ENCODE data around the gene TNS1. TPM values are rescaled to one million over a fixed set of nuclear protein-coding genes. Genes with fewer than 3 reads are reported as not detected.

TNS1 gene
- total and polyA plus RNA-seq, 2 donors (not counting 1 experiment from before 2014, with no cell fraction given), result 0.10 to 0.86 TPM

DNA sequence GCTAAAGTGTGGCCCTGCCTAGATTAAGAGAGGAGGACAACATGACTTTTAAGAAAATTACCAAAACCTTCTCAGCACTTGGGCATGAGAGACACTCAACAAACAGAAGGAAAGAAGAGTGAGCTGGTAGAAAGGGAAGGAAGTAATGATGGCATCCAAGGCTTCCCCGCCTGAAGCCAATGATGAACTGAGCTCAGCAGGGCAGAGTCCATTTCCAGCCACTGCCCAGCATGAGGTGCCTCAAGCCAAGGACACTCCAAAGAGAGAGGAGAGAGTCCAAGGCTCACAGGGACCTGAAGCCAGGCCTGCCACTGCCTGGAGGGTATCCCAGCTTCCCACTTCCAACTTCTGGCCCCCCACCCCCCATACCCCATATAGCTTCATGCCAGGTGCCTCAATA, 9.5 kb upstream of the TNS1 start:
- WGBS (ENCODE audit: insufficient coverage), result 86% methylated on average over 1 of the region's 1 CpG
- Histone ChIP-seq H3K79me2 (ENCODE audit: control insufficient read depth, insufficient read depth, low read length) (no peaks in the 10 kb centered on the region), H3K9ac (ENCODE audit: low read length) (no peak overlapping the region), H3K9me3 (ENCODE audit: control extremely low read depth in 1 of 3, control insufficient read depth in 2 of 3, insufficient read depth in 1 of 3, low read length in 2 of 3) (peaks cover 0 to 5% (median 0%) of the 10 kb centered on the region in 3 donors), H2AFZ (ENCODE audit: insufficient read depth, low read depth, low read length, poor library complexity, severe bottlenecking) (no peak overlapping the region), H3K27me3 (replicated peaks in 1 of 4; ENCODE audit: control extremely low read depth in 1 of 4, control insufficient read depth in 3 of 4, insufficient read depth in 4 of 4, low read length in 3 of 4) (peaks cover 0 to 28% (median 16%) of the 10 kb centered on the region in 4 experiments), H4K20me1 (ENCODE audit: control insufficient read depth, insufficient read depth, low read length, poor library complexity, severe bottlenecking) (no peaks in the 10 kb centered on the region), H3K4me1 (ENCODE audit: control insufficient read depth in 2 of 2, insufficient read depth in 2 of 2, low read length in 2 of 2) (peaks cover 14 to 20% of the 10 kb centered on the region in 2 donors), H3K4me2 (replicated peaks; ENCODE audit: low read depth, low read length, poor library complexity, severe bottlenecking) (no peak overlapping the region), H3K36me3 (replicated peaks in 1 of 2; ENCODE audit: control extremely low read depth in 1 of 2, control insufficient read depth in 1 of 2, extremely low read depth in 1 of 2, insufficient read depth in 2 of 2, low read length in 1 of 2) (no peaks in the 10 kb centered on the region), H3K4me3 (ENCODE audit: control extremely low read depth in 1 of 5, extremely low read depth in 1 of 5, insufficient read depth in 1 of 5, low read depth in 2 of 5, low read length in 4 of 5) (no peak overlapping the region), H3K27ac (ENCODE audit: low read length in 2 of 2) (no peak overlapping the region)
- intact Hi-C loops (cut with micrococcal nuclease), result no loop called here
- Mint-ChIP-seq H3K4me1 (peaks cover 12% of the 10 kb centered on the region), H3K27ac (no peak overlapping the region), H3K27me3 (peaks cover 46% of the 10 kb centered on the region), H3K4me3 (no peak overlapping the region), H3K9me3 (ENCODE audit: insufficient read depth) (no peaks in the 10 kb centered on the region)
- ATAC-seq (ENCODE audit: low read depth) (no peak), DNase-seq (no peak)
- POLR2A ChIA-PET, result no interaction called here
- TF ChIP-seq EZH2 (IDR thresholded peaks at IDR 0.05; ENCODE audit: borderline replicate concordance, insufficient read depth, low read depth, low read length, poor library complexity, severe bottlenecking), result no peak
- TF ChIP-seq, protein P1, sequence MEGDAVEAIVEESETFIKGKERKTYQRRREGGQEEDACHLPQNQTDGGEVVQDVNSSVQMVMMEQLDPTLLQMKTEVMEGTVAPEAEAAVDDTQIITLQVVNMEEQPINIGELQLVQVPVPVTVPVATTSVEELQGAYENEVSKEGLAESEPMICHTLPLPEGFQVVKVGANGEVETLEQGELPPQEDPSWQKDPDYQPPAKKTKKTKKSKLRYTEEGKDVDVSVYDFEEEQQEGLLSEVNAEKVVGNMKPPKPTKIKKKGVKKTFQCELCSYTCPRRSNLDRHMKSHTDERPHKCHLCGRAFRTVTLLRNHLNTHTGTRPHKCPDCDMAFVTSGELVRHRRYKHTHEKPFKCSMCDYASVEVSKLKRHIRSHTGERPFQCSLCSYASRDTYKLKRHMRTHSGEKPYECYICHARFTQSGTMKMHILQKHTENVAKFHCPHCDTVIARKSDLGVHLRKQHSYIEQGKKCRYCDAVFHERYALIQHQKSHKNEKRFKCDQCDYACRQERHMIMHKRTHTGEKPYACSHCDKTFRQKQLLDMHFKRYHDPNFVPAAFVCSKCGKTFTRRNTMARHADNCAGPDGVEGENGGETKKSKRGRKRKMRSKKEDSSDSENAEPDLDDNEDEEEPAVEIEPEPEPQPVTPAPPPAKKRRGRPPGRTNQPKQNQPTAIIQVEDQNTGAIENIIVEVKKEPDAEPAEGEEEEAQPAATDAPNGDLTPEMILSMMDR (IDR thresholded peaks at IDR 0.05), result no peak
- CTCF ChIA-PET, result no interaction called here

DNA sequence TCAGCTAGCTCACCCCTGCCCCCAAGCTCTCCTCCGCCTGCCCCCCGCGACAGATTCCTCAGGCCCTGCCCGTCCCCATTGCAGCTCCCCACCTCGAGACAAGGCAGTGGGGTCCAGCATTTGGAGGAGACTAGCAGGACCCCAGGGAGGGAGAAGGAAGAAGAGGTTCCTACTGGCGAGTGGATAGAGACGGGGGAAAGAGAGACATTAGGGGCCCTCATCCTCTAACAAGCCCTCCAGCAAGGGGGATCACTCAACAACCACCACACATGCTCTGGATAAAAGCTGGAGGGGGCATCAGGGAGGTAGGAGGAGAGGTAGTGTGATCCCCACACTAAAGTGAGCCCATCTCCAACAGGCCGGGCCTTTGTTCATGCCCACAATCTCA, 8.9 kb upstream of the TNS1 start:
- Histone ChIP-seq H3K9me3 (ENCODE audit: control extremely low read depth in 1 of 3, control insufficient read depth in 2 of 3, insufficient read depth in 1 of 3, low read length in 2 of 3) (peaks cover 0 to 5% (median 0%) of the 10 kb centered on the region in 3 donors), H3K79me2 (ENCODE audit: control insufficient read depth, insufficient read depth, low read length) (no peaks in the 10 kb centered on the region), H3K9ac (ENCODE audit: low read length) (no peak overlapping the region), H3K4me1 (ENCODE audit: control insufficient read depth in 2 of 2, insufficient read depth in 2 of 2, low read length in 2 of 2) (peaks cover 14 to 20% of the 10 kb centered on the region in 2 donors), H3K36me3 (replicated peaks in 1 of 2; ENCODE audit: control extremely low read depth in 1 of 2, control insufficient read depth in 1 of 2, extremely low read depth in 1 of 2, insufficient read depth in 2 of 2, low read length in 1 of 2) (no peaks in the 10 kb centered on the region), H3K27me3 (replicated peaks in 1 of 4; ENCODE audit: control extremely low read depth in 1 of 4, control insufficient read depth in 3 of 4, insufficient read depth in 4 of 4, low read length in 3 of 4) (peaks cover 0 to 28% (median 16%) of the 10 kb centered on the region in 4 experiments), H3K4me3 (ENCODE audit: control extremely low read depth in 1 of 5, extremely low read depth in 1 of 5, insufficient read depth in 1 of 5, low read depth in 2 of 5, low read length in 4 of 5) (no peak overlapping the region), H3K4me2 (replicated peaks; ENCODE audit: low read depth, low read length, poor library complexity, severe bottlenecking) (no peak overlapping the region), H2AFZ (ENCODE audit: insufficient read depth, low read depth, low read length, poor library complexity, severe bottlenecking) (no peak overlapping the region), H4K20me1 (ENCODE audit: control insufficient read depth, insufficient read depth, low read length, poor library complexity, severe bottlenecking) (no peaks in the 10 kb centered on the region), H3K27ac (ENCODE audit: low read length in 2 of 2) (no peak overlapping the region)
- ChIA-PET CTCF (no interaction called here), POLR2A (no interaction called here)
- Mint-ChIP-seq H3K27me3 (peaks cover 50% of the 10 kb centered on the region), H3K4me1 (peaks cover 12% of the 10 kb centered on the region), H3K27ac (no peak overlapping the region), H3K9me3 (ENCODE audit: insufficient read depth) (no peaks in the 10 kb centered on the region), H3K4me3 (no peak overlapping the region)
- WGBS (ENCODE audit: insufficient coverage), result no CpG with 5 or more reads among the region's 8 CpGs
- no peak for DNase-seq
- intact Hi-C loops (cut with micrococcal nuclease), result loop anchor here (2.0 kb wide), 1 partner anchor 57 kb away; the partner anchor contains the start of gene RUFY4
- TF ChIP-seq, protein P1 (IDR thresholded peaks at IDR 0.05), result no peak
- no peak for TF ChIP-seq EZH2 (IDR thresholded peaks at IDR 0.05; ENCODE audit: borderline replicate concordance, insufficient read depth, low read depth, low read length, poor library complexity, severe bottlenecking)
- ATAC-seq (ENCODE audit: low read depth), result no peak

Measured in B cell (primary cell).